Measurements from ENCODE around the gene RNU7-1.

Gene RNU7-1

GRCh38 chr12:6919588-6919987 lies 24.0 kb upstream of the RNU7-1 start:
- DNase-seq = no peak

GRCh38 chr12:6921539-6921938 lies 22.1 kb upstream of the RNU7-1 start:
- DNase-seq = no peak

DNA sequence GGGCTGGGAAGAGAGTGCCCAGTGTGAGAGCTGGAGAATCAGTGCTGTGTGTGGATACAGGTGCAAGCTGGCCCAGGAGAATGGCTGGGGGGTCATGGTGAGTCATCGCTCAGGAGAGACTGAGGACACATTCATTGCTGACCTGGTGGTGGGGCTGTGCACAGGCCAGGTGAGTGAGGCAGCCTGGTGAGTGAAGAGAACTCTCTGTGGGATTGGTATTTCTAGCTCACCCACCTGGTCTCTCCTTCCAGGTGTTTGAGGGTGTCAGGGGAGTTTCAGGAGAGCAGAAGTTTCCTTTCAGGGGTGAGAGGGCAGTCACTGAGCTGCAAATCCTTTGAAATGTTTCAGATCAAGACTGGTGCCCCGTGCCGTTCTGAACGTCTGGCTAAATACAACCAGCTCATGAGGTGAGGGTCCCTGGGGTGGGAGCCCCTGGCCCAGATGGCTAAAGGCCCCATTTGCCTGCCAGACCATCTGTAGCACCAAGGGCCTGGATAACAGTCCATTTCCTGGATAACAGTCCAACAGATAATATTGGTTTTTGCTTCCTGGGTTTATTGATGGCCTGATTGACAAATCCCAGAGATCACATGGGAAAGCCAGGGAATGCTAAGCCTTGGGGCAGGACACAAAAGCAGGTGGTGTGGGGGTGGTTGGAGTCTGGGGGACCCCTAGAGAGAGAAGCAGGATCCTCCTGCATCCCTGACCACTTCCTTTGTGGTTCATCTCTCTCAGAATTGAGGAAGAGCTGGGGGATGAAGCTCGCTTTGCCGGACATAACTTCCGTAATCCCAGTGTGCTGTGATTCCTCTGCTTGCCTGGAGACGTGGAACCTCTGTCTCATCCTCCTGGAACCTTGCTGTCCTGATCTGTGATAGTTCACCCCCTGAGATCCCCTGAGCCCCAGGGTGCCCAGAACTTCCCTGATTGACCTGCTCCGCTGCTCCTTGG lies 21.3 kb upstream of the RNU7-1 start:
- DNase-seq = no peak

- no peak for DNase-seq
These were observed 20.4 kb upstream of the RNU7-1 start for GRCh38 chr12:6923003-6923732.

GRCh38 chr12:6923851-6924250 lies 19.8 kb upstream of the RNU7-1 start:
- no peak for DNase-seq

DNA sequence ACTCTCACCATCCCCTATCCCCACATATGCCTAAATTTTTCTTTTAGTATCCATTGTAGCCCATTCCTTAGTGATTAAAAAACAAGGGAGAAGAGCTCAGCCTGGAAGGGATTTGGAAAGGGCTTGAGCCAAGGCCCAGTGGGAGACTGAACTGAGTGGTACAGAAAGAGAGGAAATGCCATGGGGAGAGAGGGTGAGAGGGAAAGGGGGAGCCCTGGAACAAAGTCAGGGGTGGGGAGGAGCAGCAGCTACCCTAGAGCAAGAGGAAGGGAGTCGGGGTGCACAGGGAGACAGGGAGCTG lies 18.4 kb upstream of the RNU7-1 start:
- DNase-seq = no peak

DNA sequence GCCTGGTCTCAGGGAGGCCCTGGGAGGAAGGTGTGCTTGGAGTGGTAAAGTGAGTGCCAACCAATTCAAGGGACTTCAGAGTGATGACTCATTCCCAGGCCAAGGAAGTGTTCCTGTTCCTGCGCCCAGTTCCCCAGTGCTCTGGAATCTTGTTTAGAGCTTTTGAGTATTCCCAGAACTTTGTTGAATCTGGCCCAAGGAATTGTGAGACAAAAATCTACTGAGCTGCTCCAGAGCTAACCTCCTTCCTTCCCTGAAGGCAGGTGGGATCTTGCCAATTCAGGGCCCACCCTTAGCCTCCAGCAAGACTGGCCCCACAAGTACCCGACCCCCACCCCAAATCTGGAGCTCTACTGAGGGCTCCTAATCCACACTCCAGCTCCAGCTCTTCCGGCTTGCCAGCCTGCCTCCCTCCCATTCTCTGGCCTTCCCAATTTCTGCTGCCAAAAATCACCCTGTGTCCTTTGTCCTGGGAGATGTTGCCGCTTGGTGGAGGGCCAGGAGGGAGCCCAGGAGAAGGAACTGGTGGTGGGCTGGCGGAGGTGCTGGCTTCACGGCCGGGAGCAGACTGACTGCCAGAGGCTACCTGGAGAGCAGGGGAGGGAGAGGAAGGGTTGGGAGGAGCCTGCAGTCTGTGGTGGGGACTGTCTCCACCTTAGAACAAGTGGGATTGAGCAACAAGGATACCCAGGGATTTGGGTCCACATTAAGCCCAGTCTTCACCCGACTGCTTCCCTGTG lies 17.9 kb upstream of the RNU7-1 start:
- DNase-seq = no peak

- peak; percentile 26 to 57 for DNase-seq
These were observed 16.1 kb upstream of the RNU7-1 start, which contains the start of gene ATN1 for GRCh38 chr12:6927379-6928021. TSS of gene ATN1 (plus strand) at chr12:6927959. CDS start at chr12:6934002, 6,043 bp downstream.

DNA sequence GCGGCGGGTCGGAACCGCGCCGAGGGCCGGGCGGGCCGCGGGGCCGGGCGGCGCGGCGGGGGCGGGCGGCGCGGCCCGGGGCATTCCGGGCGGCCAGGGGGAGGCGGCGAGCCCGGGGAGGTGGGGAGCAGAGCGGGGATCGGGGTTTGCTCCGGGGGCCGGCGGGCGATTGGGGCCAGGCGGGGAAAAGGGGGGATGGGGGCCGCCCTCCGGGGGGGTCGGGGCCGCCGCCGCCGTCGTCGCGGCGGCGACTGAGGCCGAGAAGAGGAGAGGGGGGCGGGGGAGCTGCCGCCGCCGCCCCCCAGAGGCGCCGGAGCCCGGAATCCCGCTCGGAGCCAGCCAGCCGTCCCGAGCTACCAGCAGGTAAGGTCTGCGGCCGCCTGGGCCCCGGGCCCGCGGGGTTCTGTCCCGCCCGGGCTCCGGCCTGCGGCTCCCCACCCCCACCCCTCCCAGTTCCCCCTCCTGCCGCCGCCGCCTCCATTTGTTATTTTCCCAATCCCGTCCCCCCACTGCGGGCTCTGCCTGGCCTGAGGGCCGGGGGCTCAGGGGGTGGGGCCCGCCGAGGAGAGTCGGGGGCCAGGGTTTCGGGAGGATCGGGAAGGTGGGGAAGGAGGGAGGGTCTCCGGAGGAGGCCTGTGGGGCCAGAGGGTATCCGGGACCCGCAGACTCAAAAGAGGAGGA lies 15.5 kb upstream of the RNU7-1 start:
- peak in 1 of 2 donors; percentile 39 for DNase-seq

- no peak for DNase-seq
These were observed 14.8 kb upstream of the RNU7-1 start for GRCh38 chr12:6928703-6929407.

DNA sequence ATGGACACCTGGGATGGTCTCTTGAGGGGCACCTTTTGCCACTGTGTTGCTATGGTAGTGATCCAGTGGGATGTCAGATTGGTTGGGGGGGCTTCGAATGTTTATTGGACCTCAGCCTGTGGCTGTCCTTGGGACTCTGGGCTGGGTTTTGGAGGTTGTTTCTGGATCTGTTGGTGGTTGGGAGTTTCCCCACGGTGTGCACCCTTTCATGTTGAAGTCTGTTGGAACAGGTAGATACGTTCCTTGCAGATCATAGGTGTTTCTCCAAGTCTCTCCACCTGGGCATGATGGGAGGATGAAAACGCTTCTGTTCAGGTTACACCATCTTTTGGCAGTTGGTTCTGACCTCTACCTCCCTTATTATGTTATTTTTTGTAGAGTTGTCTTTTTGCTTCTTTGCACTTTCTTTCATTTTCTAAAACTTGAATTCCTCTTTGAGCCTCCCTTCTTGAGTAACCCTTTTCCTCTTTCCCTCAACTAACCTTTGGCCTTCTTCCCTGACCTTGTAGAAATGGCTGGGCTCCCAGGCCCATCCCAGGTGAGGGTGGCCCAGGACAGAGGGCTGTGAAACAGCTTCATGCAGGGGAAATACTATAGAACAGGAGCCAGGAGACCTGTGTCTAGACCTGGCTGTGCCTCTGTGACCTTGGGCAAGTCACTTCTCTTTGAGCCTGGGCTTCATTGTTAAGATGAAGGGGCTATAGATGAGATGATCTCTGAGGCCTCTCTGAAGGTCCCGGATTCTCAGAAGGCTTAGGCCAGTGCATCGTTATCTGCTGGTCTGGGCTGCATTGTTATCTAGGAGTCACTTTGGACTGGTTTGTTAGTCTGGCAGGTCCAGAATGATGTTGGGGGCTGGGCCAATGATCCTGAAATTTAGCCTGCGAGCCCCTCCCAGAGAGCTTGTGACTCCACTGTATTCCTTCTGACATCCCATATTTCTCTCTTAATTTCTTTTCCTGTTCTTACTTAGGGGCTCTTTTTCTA lies 13.9 kb upstream of the RNU7-1 start:
- no peak for DNase-seq

GRCh38 chr12:6932766-6933165 lies 10.8 kb upstream of the RNU7-1 start:
- peak in 1 of 2 donors; percentile 48 for DNase-seq

DNA sequence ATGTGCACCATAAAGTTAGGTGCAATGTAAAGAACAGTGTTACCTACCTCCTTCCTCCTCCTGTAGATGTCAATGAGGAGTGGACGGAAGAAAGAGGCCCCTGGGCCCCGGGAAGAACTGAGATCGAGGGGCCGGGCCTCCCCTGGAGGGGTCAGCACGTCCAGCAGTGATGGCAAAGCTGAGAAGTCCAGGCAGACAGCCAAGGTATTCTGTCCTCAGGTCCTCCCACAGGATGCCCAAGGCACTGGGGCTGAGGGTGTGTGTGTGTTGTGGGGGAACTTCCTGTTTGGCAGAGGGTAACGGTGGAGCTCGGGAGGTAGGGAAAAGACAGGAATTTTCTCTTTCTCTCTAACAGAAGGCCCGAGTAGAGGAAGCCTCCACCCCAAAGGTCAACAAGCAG lies 9.5 kb upstream of the RNU7-1 start:
- no peak for DNase-seq

- DNase-seq = no peak
These were observed 8.0 kb upstream of the RNU7-1 start for GRCh38 chr12:6935371-6936193.

- DNase-seq = no peak
These were observed 7.4 kb upstream of the RNU7-1 start for GRCh38 chr12:6936194-6936635.

DNA sequence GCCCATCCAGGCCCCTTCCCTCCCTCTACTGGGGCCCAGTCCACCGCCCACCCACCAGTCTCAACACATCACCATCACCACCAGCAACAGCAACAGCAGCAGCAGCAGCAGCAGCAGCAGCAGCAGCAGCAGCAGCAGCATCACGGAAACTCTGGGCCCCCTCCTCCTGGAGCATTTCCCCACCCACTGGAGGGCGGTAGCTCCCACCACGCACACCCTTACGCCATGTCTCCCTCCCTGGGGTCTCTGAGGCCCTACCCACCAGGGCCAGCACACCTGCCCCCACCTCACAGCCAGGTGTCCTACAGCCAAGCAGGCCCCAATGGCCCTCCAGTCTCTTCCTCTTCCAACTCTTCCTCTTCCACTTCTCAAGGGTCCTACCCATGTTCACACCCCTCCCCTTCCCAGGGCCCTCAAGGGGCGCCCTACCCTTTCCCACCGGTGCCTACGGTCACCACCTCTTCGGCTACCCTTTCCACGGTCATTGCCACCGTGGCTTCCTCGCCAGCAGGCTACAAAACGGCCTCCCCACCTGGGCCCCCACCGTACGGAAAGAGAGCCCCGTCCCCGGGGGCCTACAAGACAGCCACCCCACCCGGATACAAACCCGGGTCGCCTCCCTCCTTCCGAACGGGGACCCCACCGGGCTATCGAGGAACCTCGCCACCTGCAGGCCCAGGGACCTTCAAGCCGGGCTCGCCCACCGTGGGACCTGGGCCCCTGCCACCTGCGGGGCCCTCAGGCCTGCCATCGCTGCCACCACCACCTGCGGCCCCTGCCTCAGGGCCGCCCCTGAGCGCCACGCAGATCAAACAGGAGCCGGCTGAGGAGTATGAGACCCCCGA lies 6.8 kb upstream of the RNU7-1 start:
- peak; percentile 31 to 63 for DNase-seq

DNA sequence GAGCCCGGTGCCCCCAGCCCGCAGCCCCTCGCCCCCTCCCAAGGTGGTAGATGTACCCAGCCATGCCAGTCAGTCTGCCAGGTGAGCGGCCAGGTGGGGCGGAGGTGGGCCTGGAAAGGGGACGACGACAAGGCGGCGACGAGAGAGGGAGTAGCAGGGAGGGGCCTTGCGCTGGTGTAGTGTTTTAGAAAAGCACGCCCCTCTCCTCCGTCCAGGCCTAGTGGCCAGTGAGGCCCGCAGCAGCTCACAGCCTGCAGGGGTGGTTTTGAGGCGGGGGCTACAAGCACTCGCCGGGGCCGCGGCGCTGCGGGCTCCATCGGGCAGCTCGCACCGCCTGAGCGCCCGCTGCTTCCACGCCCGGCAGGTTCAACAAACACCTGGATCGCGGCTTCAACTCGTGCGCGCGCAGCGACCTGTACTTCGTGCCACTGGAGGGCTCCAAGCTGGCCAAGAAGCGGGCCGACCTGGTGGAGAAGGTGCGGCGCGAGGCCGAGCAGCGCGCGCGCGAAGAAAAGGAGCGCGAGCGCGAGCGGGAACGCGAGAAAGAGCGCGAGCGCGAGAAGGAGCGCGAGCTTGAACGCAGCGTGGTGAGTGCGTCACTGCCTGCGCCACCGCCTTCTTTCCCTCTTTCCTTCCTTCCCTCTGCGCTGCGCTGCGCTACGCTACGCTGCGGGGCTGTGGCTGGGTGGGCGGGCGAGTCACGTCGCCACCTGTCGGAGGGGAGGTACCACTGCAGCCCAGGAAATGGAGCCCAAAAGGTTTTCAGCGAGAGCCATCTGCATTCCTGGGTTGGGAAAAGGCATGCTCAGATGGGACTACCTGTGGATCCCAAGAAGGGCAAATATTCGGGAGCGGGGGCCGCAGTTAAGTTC lies 5.9 kb upstream of the RNU7-1 start:
- peak; percentile 95 to 96 for DNase-seq

All from CD4-positive, alpha-beta T cell treated with Interferon alpha-2 for 1 hour (primary cell).